ENCODE measurements around the gene CECR2. TPM values are rescaled to one million over a fixed set of nuclear protein-coding genes. Genes with fewer than 3 reads are reported as not detected.

Gene CECR2
- total RNA-seq, 1 experiment from 2014 or later = not detected

GRCh38 chr22:17349172-17349571 is 20.1 kb upstream of the CECR2 start:
- Histone ChIP-seq H3K4me2 (ENCODE audit: low read length) (peak overlapping the region; percentile 34), H3K4me1 (ENCODE audit: insufficient read depth, low read length) (no peaks in the 10 kb centered on the region), H3K27ac (ENCODE audit: low read length) (no peak overlapping the region), H3K27me3 (ENCODE audit: low read length) (peaks cover 9% of the 10 kb centered on the region), H3K9me3 (ENCODE audit: low read length) (no peaks in the 10 kb centered on the region), H3K9me2 (replicated peaks; ENCODE audit: low read length) (no peaks in the 10 kb centered on the region), H3K9ac (ENCODE audit: low read length) (no peak overlapping the region), H3K36me3 (ENCODE audit: low read depth, low read length) (no peaks in the 10 kb centered on the region), H3K4me3 (ENCODE audit: low read length) (peak overlapping the region; percentile 21; the same call in 1 of the 2 replicates), H3K79me2 (ENCODE audit: low read length) (no peaks in the 10 kb centered on the region), H4K20me1 (ENCODE audit: low read length) (no peaks in the 10 kb centered on the region), H3F3A (ENCODE audit: low read length, unreplicated experiment) (no peaks in the 10 kb centered on the region), H2AFZ (ENCODE audit: low read length) (no peak overlapping the region)
- TF ChIP-seq EZH2phosphoT487 (IDR thresholded peaks at IDR 0.05; ENCODE audit: borderline replicate concordance, low read length) (no peak), EZH2 (IDR thresholded peaks at IDR 0.05; ENCODE audit: low read length, unreplicated experiment) (no peak)
- TF ChIP-seq, protein P1, sequence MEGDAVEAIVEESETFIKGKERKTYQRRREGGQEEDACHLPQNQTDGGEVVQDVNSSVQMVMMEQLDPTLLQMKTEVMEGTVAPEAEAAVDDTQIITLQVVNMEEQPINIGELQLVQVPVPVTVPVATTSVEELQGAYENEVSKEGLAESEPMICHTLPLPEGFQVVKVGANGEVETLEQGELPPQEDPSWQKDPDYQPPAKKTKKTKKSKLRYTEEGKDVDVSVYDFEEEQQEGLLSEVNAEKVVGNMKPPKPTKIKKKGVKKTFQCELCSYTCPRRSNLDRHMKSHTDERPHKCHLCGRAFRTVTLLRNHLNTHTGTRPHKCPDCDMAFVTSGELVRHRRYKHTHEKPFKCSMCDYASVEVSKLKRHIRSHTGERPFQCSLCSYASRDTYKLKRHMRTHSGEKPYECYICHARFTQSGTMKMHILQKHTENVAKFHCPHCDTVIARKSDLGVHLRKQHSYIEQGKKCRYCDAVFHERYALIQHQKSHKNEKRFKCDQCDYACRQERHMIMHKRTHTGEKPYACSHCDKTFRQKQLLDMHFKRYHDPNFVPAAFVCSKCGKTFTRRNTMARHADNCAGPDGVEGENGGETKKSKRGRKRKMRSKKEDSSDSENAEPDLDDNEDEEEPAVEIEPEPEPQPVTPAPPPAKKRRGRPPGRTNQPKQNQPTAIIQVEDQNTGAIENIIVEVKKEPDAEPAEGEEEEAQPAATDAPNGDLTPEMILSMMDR (conservative IDR thresholded peaks at IDR 0.05; ENCODE audit: low read depth, low read length) = no peak
- CTCF ChIA-PET = no interaction called here
- no TSS peak for BruUV-seq (replicated peaks)
- DNase-seq (no peak), ATAC-seq (no peak)
- intact Hi-C loops (cut with micrococcal nuclease) = no loop called here
- POLR2A ChIA-PET (ENCODE audit: unreplicated experiment) = no interaction called here

- H3K79me2 ChIP-seq (ENCODE audit: low read length) = no peaks in the 10 kb centered on the region
- ChIA-PET POLR2A (ENCODE audit: unreplicated experiment) (no interaction called here), CTCF (no interaction called here)
- H3K4me1 ChIP-seq (ENCODE audit: insufficient read depth, low read length) = no peaks in the 10 kb centered on the region
- no peak overlapping the region for H3K27ac ChIP-seq (ENCODE audit: low read length)
- no peak overlapping the region for H2AFZ ChIP-seq (ENCODE audit: low read length)
- BruUV-seq (replicated peaks) = no TSS peak
- H3K4me3 ChIP-seq (ENCODE audit: low read length) = no peak overlapping the region
- no peak overlapping the region for H3K4me2 ChIP-seq (ENCODE audit: low read length)
- H3K9ac ChIP-seq (ENCODE audit: low read length) = no peak overlapping the region
- no peak for TF ChIP-seq EZH2phosphoT487 (IDR thresholded peaks at IDR 0.05; ENCODE audit: borderline replicate concordance, low read length)
- no peak for TF ChIP-seq EZH2 (IDR thresholded peaks at IDR 0.05; ENCODE audit: low read length, unreplicated experiment)
- TF ChIP-seq, protein P1 (conservative IDR thresholded peaks at IDR 0.05; ENCODE audit: low read depth, low read length) = no peak
- ATAC-seq (no peak), DNase-seq (no peak)
- H3K36me3 ChIP-seq (ENCODE audit: low read depth, low read length) = no peaks in the 10 kb centered on the region
- no peaks in the 10 kb centered on the region for H3K9me2 ChIP-seq (replicated peaks; ENCODE audit: low read length)
- no peaks in the 10 kb centered on the region for H3F3A ChIP-seq (ENCODE audit: low read length, unreplicated experiment)
- no peaks in the 10 kb centered on the region for H3K9me3 ChIP-seq (ENCODE audit: low read length)
- H3K27me3 ChIP-seq (ENCODE audit: low read length) = peaks cover 9% of the 10 kb centered on the region
- H4K20me1 ChIP-seq (ENCODE audit: low read length) = no peaks in the 10 kb centered on the region
- intact Hi-C loops (cut with micrococcal nuclease) = no loop called here
Measured at GRCh38 chr22:17350292-17350691, 19.0 kb upstream of the CECR2 start.

DNA sequence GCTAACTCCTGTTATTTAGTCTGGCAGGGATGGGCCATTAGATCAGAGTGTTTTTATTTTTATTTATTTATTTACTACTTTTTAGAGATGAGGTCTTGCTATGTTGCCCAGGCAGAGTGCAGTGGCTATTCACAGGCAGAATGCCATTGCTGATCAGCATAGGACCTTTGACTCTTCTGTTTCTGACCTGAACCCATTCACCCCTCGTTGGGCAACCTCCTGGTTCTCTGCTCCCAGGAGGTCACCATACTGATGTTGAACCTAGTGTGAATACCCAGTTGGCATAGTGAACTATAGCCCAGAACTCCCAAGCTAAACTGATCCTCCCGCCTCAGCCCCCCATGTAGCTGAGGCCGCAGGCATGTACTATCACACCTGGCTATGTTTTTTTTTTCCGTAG is 16.5 kb upstream of the CECR2 start:
- ATAC-seq = no peak
- Histone ChIP-seq H2AFZ (ENCODE audit: low read length) (no peak overlapping the region), H3K36me3 (ENCODE audit: low read depth, low read length) (no peaks in the 10 kb centered on the region), H3K4me2 (ENCODE audit: low read length) (no peak overlapping the region), H3K9me2 (replicated peaks; ENCODE audit: low read length) (no peaks in the 10 kb centered on the region), H3K9ac (ENCODE audit: low read length) (no peak overlapping the region), H3K4me1 (ENCODE audit: insufficient read depth, low read length) (no peaks in the 10 kb centered on the region), H3K9me3 (ENCODE audit: low read length) (no peaks in the 10 kb centered on the region), H3K27me3 (ENCODE audit: low read length) (peaks cover 17% of the 10 kb centered on the region), H3F3A (ENCODE audit: low read length, unreplicated experiment) (no peaks in the 10 kb centered on the region), H4K20me1 (ENCODE audit: low read length) (no peaks in the 10 kb centered on the region), H3K4me3 (ENCODE audit: low read length) (no peak overlapping the region), H3K79me2 (ENCODE audit: low read length) (no peaks in the 10 kb centered on the region), H3K27ac (ENCODE audit: low read length) (no peak overlapping the region)
- no peak for DNase-seq
- BruUV-seq (replicated peaks) = no TSS peak
- intact Hi-C loops (cut with micrococcal nuclease) = no loop called here
- ChIA-PET CTCF (no interaction called here), POLR2A (ENCODE audit: unreplicated experiment) (no interaction called here)
- TF ChIP-seq EZH2phosphoT487 (IDR thresholded peaks at IDR 0.05; ENCODE audit: borderline replicate concordance, low read length) (no peak), EZH2 (IDR thresholded peaks at IDR 0.05; ENCODE audit: low read length, unreplicated experiment) (no peak)
- TF ChIP-seq, protein P1 (conservative IDR thresholded peaks at IDR 0.05; ENCODE audit: low read depth, low read length) = no peak
